Measurements from ENCODE around the gene MN1.
"Not testable (repeated sequence)": the region's sequence is repeated elsewhere in the genome, so short reads cannot be mapped to it uniquely, and the experiment has no call there.

The MN1 gene

DNA sequence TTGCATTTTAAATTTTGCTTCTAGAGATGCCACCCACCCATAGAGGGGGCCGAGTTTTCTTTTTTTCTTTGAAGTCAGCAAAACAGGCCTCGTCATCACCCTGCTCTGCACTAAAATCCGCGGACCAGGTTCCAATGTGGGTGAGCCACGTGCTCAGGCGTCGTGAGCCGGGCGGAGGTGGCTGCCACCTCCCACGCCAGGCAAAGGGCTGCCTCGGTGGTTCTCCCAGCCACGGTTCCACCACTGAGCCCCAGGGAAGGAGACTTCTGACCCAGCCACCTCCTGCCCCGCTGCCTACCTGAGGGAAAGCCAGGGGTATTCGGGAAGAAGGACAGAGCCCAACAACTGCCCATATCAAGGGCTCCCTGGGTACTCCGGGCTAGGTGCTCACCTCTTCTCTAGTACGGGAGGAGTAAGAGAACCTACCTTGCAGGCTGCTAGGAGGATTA is 45.3 kb downstream of the MN1 start:
- DNase-seq: no peak

DNA sequence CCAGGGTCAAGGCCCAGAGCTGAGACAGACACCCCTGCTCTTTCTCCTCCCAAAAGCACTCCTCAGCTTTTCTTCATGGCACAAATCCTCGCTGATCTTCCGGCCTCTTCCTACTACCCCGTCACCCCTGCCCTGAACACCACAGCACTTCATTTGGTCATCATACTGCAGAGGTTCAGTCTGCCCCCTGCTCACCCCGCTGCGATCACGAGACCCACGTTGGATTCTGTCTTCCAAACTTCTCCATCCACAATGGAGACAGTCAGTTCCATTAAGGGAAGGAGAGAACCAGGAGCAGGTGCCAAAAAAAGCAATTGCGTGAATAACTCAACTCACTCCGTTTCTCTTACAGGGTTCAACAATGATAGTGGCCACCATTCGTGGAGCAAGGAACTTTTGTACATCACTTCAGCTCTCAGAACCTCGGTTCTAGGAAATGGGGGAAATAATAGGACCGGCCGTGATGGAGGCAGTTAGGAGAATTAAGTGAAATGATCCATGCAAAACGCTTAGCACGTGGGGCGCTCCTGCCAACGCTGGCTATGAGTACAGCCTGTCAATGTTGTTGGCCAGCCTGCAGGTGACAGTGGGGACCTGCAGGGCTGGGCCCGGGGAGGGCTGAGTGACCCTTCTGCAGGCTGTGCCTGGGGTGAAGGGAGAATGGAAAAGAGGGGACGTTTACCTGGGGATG is 45.9 kb downstream of the MN1 start:
- no peak for DNase-seq

DNA sequence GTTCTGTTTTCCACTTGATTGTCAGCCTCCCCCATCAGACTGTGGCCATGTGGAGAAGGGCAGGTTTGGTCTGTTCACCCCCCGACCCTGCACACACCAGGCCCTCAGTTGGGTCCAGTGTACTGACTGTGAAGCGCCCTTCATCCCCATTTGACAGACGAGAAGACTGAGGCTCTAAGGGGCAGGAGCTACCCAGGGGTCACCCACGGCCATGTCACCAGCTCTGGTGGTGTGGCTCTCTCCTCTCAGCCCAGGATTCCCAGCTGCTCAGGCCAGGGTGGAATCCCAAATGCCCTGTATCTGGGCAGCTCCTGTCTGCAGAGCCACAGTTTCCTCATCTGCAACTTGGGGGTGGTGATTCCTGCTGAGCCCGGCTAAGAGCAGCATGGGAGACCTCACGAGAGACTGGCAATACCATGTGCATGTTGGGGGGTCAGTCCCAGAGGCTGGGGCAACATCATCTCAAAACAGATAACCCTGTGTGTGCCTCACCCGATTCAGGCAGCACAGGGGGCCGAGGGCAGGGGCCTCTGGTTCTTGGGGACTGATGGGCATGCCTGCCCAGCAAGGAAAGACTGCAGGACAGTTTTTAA is 46.6 kb downstream of the MN1 start:
- no peak for DNase-seq

DNA sequence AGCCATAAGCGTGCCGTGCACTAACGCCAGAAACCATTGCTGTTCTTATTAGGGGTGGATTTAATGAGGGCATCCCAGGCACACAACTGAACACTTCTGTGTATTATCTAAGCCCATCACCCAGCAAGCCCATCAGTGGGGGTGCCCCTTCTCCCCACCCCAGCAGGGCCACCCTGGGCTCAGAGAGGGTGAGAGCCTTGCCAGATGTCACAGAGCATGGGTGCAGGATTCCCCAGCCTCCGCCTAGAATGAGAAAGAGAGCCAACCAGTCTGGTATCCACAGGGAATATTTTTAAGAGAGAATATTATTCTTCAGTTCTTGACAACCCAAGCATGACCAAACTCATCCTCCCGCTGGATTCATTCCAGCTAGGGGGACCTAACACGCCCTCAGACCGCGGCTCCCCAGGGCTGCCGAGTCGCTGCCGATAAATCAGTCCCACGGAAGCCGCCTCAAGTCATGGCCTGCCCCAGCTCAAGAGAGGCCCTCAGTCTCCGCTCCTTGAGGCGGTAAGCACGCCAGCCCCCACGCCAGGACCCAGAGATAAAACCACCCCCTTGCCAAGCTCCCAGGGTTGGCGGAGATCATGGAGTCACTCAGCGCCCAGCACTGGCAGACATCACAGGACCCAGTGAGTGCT is 47.2 kb downstream of the MN1 start:
- DNase-seq: no peak

DNA sequence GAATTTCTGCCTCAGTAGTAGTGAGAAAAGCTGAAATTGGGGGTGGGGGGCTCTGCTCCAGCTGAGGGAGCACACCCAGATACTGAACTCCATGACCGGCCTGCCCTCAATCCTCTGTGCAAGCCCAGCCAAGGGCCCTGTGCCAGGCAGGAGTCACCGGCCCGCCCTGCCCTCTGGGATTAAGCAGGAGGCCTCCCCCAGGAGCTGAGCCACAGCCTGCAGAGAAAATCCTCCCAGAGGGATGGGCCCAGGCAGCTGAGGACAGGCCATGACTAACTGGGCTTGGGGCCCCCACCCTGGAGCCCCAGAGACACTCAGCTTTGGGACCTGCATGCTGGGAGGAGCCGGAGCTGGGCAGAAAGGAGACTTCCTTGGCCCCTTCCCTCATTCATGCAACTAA is 48.8 kb downstream of the MN1 start:
- DNase-seq: no peak

DNA sequence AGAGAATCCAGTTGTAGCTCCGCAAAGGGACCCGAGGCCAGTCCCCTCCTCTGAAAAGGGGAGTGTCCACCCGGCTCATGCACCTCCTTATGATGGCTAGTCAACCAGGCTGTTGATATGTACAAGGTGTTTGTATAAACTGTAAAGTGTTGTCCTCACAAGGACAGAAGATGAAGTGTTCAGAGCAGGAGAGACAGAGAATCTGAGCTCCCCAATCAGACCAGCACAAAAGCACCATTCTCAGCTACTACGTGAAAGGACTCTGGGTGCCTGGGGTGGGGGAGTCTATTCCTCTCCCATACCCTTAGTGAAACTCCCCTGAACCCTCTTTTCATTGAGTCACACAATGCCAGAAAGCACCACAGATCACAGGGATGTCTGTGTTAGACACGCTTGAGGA is 49.4 kb downstream of the MN1 start:
- DNase-seq: no peak

DNA sequence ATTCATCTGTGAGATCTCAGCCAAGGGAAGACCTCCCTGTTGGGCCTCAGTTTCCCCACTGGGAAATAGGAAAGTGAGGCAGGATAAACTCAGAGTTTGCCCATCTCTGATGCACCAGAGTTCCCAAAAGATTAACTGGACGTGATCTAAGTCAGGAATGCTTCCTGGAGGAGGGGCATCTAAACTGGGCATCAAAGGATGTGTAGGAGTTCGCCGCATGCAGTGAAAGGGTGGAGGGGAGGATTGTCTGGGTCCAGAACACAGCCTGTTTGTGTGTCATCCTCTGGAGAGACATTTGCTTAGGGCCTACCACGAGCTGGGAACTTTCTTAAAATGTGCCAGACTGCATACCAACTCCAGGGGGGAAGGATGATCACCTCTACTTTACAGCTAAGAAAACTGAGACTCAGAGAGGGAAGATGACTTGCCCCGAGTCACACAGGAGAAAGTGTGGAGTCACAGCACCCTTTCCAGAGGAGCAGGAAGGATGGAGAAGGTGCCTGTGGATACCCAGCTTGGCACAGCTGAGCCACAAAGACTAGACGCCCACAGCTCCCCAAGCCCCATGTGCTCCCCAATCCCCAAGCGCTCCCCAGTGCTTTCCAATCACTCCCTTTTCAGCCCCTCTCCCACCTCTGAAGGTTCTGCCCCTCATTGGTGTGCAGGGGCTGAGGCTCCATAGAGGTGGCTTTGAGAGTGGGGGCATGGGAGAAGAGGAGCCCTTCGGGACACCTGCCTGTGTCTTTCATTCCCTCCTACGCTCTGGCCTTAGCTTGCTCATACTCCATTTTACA is 50.1 kb downstream of the MN1 start:
- DNase-seq: no peak

DNA sequence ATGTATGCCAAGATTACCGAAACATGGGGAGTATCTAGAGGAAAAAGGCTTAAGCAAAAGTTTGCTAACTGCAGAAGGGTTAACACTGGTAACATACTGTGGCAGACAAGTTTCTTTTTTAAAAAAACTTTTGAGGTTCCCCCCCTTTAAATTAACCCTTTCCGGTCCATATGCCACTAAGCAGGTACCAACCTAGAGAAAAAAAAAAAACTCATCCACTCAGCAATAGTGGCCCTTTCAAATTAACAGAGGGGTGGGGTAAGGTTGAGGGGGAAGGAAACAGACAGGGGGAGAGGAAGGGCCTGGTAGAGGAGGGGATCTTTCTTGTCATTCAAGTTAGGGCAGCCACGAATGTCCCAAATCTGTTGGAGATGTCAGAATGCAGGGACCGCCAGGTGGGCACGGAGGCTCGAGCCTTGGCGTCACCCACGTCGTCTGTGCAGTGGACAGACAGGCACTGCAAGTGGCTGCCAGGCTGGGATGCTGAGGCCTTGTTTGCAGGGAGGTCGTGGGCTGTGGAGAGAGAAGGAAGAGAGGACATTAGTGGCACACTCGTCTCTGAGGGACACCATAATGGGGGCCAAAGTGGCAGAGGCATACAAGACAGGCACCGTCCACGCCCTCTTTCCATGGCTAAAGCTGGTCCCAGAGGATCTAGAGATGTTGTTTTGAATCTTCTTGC is 50.8 kb downstream of the MN1 start:
- no peak for DNase-seq

DNA sequence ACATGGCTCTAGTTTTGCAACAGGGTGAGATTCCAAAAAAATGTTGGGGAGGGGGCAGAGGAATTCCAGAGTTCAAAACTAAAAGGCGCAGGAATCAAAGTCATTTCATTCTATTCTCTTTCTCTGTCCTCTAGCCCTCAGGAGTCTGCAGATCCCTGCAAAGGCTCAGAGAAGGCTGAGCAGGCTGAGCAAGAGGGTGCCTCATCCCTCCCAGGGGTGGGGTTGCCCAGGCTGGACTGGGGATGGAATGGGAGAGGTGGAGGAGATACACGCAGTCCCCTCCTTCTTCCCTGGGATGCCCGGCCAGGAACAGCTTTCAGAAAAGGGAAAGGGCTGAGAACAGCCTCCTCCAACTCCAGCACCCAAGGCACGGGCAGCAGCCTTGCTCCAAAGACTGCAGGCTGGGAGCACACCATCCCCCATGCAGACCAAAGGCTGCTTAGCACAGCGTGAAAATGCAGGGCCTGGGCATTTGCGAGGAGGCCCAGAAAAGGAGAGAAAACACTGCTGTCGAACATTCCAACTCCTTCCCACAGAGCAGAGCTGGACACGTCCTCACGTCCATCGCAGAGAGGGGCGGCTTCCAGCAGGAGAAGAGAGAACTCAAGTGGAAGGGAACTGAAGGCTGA is 51.8 kb downstream of the MN1 start:
- peak; percentile 70 for DNase-seq

DNA sequence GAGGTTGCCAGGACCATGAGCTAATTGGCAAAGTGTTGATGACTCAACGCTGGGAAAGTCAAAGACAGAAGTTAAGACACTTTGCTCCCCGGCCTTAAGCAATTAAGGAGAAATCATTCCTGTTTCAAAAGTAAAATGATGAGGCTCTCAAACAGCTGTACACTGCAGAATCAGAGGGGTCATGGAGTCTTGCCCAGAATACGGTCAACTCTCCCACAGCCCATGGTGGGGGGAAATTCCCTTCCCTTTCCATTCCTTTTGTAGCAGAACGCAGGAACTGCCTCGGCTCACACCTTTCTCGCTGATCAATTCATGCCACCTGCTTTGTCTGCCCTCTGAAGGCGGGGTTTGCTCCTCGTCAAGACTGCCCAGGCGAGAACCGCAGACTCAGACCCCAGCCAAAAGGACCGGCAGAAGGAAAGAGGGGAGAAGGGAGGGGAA is 52.8 kb downstream of the MN1 start:
- DNase-seq: peak; percentile 72

DNA sequence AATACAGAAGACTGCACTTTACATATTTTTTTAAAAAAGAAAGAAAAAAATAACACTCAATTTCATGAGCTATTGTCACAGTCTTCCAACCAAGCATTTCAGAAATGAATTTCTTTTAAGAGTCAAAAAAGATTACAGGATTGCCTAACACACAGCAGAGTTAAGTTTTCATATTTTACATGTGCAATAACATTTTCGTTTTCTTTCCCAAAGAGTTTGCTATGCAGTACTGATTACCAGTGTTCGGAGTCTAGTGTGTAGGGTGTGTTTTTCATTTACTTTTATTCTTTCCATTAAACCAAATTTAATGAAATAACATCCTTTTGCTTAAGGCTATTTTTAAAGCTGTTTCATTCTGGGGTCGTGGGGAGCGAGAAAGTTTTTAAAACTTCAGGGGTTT is 53.2 kb downstream of the MN1 start:
- no peak for DNase-seq

DNA sequence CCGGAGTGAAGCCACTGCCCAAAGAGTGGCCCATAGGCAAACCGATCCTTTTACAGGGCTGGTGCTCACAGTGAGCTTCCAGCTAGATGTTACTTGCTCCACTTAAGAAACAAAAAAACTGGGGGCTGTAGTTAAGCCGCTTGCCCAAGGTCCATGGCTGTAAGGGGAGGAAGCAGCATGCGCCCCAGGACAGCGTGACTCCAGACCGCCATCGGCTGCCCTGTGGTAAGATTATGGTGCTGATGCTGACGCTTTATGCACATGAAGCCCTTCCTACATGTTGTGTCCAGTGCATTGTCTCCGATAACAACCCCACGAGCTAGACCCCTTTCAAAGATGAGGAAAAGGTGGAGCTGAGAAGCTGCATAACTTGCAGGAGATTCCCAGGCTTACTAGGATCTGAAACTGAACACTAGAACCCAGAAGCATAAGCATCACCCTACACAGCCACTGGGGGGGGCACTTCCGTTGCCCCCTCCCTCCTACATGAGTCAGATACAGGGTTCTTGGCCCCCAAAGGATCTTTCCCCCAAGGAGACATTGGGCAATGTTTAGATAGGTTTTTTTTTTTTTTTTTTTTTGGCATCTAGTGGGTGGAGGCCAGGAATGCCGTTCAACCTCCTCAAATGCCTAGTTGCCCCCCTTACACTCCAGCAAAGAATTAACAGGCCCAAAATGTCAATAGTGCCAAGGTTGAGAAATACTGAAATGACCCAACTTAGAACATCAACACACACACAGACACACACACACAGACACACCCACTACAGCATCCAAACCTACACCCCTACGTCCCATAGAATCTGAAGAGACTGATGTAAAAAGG is 53.9 kb downstream of the MN1 start:
- DNase-seq: no peak

DNA sequence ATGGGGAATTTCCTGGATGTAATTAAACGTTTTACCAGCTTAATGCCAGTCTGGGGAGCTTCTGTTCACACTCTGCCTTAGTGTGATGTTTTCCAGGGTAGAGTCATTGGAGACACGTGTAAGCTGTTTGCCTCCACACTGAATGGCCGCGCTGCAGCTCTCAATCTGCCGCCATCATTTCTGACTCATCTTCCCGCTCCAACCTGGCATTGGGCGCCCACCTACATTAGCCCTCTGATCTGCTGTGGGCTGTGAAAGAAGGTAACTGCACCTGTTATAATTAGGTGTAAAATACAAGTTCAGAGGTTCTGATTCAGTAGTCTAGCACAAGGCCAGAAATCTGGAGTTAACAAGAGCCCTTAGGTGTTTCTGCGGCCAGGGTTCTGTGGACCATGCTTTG is 54.6 kb downstream of the MN1 start:
- DNase-seq: no peak

DNA sequence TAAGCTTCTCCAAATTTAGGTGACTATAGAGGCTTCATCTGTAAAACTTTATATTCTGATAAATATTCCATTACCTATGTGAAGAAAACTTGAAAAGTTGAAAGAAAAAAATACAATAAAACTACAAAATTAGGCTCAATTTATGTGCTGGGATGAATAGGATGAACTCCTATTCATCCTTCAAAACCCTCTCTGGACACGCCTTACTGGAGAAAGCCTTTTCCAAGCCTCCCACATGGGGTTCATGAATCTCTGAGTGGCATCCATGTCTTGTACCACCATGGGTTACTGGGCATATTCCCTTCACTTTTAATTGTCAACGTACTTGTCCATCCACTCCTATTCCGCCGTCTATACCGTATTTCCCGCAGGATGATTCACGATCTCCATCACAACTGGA is 55.7 kb downstream of the MN1 start:
- no peak for DNase-seq

DNA sequence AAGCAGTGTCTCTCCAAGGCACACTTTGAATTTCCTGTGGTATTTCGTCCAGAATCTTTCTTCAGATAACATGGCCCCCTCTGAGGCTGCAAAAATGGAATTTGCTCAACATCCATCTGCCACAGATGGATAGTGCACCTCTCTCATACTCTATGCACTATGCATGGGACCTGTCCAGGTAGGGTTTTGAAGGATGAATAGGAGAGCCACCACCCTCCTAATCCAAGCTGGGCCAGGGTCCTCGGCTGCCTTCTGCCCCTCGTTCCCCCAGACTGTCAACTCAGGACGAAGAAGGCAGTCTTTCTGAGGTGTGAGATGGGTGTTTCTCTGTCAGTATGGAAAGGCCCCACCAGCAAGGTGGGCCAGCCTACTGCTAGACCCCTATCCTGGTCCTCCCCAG is 56.4 kb downstream of the MN1 start:
- DNase-seq: no peak

DNA sequence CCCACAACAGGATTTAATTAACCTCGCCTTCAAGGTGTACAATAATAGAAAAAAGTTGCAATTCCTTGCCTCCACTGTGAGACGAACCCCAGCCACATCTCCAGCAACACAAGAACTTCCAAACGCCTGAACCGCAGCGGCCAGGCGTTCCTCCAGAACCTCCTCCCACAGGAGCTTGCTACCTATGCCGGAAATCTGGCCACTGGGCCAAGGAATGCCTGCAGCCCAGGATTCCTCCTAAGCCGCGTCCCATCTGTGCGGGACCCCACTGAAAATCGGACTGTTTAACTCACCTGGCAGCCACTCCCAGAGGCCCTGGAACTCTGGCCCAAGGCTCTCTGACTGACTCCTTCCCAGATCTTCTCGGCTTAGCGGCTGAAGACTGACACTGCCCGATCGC is 57.5 kb downstream of the MN1 start:
- not testable (repeated sequence) for DNase-seq

DNA sequence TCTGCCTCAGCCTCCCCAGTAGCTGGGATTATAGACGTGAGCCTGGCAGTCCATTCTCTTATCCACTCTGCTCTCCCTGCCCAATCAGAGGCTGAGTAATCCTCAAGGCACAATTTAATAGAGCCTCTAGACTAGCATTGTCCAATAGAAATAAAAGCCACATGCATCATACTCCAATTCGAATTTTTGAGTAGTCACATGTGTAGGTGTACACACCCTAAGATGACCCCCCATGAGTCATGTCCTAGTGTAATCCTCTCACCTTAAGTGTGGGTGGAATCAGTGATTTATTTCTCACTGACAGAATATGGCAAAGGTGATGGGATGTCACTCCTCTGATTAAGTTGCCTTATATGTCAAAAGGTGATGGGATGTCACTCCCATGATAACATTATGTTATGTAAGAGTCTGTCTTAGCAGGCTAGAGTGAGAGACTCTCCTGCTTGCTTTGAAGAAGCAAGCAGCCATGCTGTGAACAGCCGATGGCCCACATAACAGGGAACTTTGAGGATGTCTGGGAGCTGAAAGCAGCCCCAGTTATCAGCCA is 61.3 kb downstream of the MN1 start:
- no peak for DNase-seq

DNA sequence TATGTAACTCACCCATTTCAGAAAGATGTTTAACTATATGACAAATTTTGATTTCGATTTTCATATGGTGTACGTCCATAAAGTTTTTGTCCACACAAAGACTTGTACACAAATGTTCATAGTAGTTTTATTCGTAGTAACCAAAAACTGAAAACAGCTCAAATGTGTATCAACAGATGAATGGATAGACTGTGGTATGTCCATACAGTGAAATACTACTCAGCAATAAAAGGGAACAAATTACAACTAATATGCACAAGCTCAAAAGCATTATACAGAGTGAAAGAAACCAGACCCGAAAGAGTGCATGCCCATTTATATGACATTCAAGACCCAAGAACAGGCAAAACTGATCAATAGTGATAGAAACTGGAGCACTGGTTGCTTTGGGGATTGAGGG is 64.0 kb downstream of the MN1 start:
- no peak for DNase-seq

DNA sequence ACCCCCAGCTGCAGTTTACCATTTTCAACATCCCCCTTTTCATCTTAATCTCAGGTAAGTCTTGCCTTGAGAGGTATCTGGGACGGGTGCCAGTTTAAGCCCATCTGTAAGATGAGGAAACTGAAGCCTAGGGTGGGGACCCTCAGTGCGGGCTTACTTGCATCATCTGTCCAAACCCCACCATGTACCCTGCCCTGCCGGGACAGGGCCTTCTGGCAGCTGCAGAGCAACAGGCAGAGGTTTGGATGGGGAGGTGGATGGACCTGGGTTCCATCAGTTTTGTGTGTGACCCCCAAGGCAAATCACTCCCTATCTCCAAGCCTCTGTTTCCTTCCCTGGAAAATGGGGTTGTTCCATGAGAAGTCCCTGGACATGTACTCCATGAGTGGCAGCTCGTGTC is 67.5 kb downstream of the MN1 start:
- DNase-seq: peak; percentile 5

DNA sequence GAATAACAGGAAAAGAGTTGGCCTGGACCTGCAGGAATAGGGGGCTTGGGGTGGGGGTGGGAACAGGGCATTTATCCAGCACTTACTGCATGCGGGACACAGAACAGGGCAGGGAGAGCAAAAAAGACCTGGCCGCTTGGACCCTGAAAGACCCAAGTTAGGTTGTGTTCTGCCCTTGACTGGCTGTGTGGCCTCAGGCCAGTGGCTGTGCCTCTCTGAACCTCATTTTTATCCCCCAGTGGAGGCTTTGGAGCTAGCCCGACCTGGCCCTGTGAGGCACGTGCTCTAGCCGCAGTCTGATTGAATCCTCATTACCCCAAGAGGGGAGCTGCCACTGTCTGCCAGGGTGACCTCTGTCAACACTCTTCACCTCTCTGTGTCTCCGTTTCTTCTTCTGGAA is 68.7 kb downstream of the MN1 start:
- DNase-seq: peak; percentile 11

DNA sequence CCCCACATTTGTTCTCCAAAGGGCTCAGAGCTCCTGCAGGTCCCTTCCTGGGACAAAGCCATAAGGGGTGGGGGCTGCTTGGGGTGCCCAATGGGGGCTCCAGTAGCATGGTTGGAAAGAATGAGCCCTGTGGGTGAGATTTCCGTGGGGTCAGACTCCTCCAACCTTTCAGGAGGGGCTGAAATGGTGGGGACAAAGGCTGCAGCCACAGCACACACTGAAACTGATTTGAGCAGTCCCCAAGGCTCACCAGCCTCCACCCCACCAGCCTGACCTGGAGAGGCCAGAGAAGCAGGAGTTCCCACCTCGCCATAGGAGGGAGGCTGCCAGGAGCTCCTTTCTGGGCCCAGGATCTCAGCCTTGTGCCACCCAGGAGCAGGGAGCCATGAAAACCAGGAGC is 69.2 kb downstream of the MN1 start:
- peak; percentile 5 for DNase-seq
